Activated naive CD8-positive, alpha-beta T cell treated with anti-CD3 and anti-CD28 coated beads, Interleukin-2, amount 10 ng/mL, durations not matched to agents 7 days and 5 days (primary cell): ENCODE data around the gene C1orf122. TPM values are rescaled to one million over a fixed set of nuclear protein-coding genes. Genes with fewer than 3 reads are reported as not detected.

Source experiments
- ATAC-seq: fragments of 150-1000 bp; cut with Tn5 transposase; one replicate; pipeline ENCODE4 v1.10.0; 2021; ENCODE audit warnings: low read depth, moderate library complexity
- POLR2A ChIA-PET: fragments of 350-600 bp; sonication (Branson Sonifier 250); formaldehyde crosslinking; loops from one replicate; lab custom pipeline; 2021; ENCODE audit warnings: antibody characterized with exemption; lab: Charles Lee
- DNase-seq: peaks from one replicate; pipeline ENCODE4 v3.0.0; 2021
- H3K27ac Mint-ChIP-seq: one replicate; pipeline ENCODE4 v1.8.0; 2022; ENCODE audit warnings: mild to moderate bottlenecking, mixed read lengths
- H3K27me3 Mint-ChIP-seq: one replicate; pipeline ENCODE4 v1.8.0; 2022; ENCODE audit warnings: mild to moderate bottlenecking, moderate library complexity, mixed read lengths
- H3K36me3 Mint-ChIP-seq: one replicate; pipeline ENCODE4 v1.8.0; 2021; ENCODE audit warnings: mild to moderate bottlenecking, mixed read lengths
- H3K4me1 Mint-ChIP-seq: one replicate; pipeline ENCODE4 v1.8.0; 2021; ENCODE audit warnings: mixed read lengths
- H3K4me3 Mint-ChIP-seq: one replicate; pipeline ENCODE4 v1.8.0; 2022; ENCODE audit warnings: mild to moderate bottlenecking, moderate library complexity, mixed read lengths
- H3K9me3 Mint-ChIP-seq: one replicate; pipeline ENCODE4 v1.8.0; 2021; ENCODE audit warnings: mixed read lengths
- total RNA-seq, 2 experiments: library from RNA; stranded (reverse); gene quantifications; one replicate each; pipeline ENCODE4 v1.2.3, GENCODE V29; 2021

The C1orf122 gene
- total RNA-seq, 2 experiments from 2014 or later = 15.4 to 18.0 TPM

DNA sequence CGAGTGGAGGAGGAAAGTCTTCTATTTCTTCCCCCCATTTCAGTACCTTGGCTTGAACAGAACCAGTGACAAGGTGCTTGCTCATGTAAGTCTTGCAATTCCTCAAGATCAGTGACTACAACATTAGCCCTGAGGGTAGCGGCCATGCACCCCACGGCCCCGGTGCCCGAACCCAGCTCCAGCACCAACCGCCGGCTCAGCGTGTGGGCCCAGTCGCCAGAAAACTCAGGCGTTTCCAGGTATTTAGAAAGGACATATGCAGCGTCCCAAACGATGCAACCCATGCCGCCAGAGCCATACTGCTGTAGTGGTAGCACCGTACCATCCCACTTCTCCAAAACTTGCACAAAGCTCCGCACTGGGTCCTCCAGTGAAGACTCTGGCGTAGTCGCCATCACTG, 25.1 kb upstream of the C1orf122 start:
- DNase-seq (no peak), ATAC-seq (no peak)
- Mint-ChIP-seq H3K4me3 (no peak overlapping the region), H3K27me3 (peaks cover 25% of the 10 kb centered on the region), H3K27ac (no peak overlapping the region), H3K9me3 (no peaks in the 10 kb centered on the region), H3K4me1 (no peaks in the 10 kb centered on the region), H3K36me3 (no peaks in the 10 kb centered on the region)
- POLR2A ChIA-PET = no interaction called here

DNA sequence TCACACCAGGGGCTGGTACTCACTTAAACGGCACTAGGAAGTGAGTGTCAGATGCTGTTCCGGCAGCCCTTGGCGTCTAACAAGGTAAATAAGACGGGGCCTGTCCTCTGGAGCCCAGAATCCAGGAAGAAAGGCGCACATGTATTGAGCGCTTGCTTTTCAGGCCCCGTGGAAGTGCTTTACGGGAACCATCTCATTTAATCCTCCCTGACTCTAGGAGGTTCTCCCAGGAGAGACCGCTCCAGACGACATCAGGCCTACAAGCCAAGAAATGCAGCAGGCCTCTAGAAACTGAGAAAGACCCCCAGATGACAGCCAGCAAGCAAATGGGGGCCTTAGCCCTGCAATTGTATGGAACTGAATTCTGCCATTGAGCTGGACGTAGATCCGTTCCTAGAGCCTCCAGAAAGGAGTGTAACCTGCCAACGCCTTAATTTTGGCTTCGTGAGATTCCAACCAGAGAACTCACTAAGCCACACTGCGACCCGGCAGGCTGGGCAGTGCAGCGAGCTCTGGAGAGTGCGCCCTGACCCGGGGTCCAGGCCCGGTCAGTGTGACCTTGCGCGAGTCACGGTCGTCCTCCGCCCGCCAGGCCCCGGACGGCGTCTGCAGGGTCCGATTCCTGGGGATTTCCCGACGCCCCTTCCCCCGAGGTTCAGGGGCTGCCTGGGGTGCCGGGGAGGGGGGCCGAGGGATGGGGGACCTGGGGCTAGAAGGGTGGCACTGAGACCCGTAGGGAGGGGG, 14.5 kb upstream of the C1orf122 start:
- H3K4me1 Mint-ChIP-seq = peaks cover 9% of the 10 kb centered on the region
- H3K27me3 Mint-ChIP-seq = peaks cover 26% of the 10 kb centered on the region
- no peak overlapping the region for H3K4me3 Mint-ChIP-seq
- POLR2A ChIA-PET = no interaction called here
- H3K9me3 Mint-ChIP-seq = no peaks in the 10 kb centered on the region
- DNase-seq (no peak), ATAC-seq (no peak)
- H3K27ac Mint-ChIP-seq = no peak overlapping the region
- H3K36me3 Mint-ChIP-seq = no peaks in the 10 kb centered on the region

DNA sequence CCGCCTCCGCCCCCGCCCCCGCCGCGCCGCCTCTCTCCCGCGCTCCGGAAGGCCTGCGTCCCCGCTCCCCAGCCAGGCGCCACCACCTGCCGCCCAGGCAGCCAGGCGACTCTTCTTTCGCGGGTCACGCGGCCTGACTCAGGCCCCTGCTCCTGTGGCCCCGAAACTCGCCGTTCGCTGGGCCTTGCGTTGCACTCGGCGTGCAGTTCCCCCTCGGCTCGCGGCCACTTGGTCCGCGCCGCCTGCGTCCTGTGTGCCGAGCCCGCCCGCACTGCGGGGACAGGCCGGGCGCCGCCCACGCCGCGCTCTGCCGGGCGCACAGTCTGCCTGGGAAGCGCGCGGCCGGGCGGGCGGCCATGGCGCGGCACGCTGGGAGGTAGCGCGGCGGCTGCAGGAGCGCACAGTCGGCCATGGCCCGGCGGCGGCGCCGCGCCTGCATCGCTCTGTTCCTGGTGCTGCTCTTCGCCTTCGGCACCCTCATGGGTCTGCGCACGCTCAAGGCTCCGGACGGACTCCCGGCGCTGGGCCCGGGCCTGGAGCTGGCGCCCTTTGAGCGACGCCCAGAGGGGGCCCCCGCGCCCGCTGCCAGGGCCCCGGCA, 13.7 kb upstream of the C1orf122 start, which contains the start of gene MANEAL:
Gene MANEAL (plus strand): TSS at position 75 of the 599 bp plus-strand sequence. CDS start 336 bp downstream, at position 411.
- H3K27me3 Mint-ChIP-seq = peaks cover 26% of the 10 kb centered on the region
- H3K9me3 Mint-ChIP-seq = no peaks in the 10 kb centered on the region
- ATAC-seq (peak; percentile 80), DNase-seq (peak; percentile 57)
- H3K27ac Mint-ChIP-seq = no peak within 1 kb of the TSS
- H3K4me1 Mint-ChIP-seq = peaks cover 9% of the 10 kb centered on the region
- H3K4me3 Mint-ChIP-seq = peak within 1 kb of the TSS; percentile 60
- H3K36me3 Mint-ChIP-seq = no peaks in the 10 kb centered on the region
- POLR2A ChIA-PET = interaction anchor here (0.6 kb wide), 1 partner anchor 92 kb away, joined by 6 read pairs; no protein-coding TSS in a partner anchor

DNA sequence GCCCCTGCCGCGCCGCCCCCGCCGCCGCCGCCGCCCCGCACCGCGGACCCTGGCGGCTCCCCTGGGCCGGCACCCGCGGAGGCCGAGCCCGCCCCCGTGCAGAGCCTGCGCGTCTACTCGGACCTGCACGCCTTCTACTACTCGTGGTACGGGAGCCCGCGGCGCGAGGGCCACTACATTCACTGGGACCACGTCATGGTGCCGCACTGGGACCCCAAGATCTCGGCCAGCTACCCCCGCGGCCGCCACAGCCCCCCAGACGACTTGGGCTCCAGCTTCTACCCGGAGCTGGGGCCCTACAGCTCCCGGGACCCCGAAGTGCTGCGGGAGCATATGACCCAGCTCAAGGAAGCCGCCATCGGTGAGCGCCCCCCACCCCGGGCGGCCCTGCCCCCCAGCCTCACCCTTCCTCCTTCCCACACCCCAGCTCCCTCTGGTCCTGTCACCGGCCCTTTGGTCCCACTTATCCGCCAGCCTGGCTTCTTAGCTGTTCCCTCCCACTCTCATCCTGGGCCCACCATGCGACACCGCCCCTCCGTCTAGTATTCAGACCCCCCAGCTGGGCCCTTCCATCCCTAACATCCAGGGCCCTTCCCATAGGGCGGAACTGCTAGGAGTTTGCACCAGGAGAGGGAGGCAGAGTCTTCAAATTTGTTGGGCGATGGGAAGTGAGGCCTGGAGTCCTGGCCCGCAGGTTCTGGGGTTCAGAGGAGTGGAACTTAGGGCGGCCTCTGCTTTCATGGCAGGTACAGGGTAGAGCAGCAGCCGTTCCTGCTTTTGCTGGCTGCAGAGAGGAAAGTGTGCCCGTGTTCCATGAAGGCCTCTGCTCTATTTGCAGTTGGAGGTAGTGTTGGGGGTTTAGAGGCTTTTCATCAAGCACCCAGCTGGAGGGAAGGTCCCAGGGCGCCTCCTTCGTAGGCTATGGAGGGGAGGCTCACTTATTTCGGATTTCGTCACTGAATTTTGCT, 12.9 kb upstream of the C1orf122 start:
- peak overlapping the region; percentile 60 for H3K4me3 Mint-ChIP-seq
- H3K27me3 Mint-ChIP-seq = peaks cover 26% of the 10 kb centered on the region
- ATAC-seq (peak; percentile 23), DNase-seq (no peak)
- no peaks in the 10 kb centered on the region for H3K36me3 Mint-ChIP-seq
- POLR2A ChIA-PET = interaction anchor here (0.6 kb wide), 1 partner anchor 93 kb away, joined by 6 read pairs; no protein-coding TSS in a partner anchor
- H3K27ac Mint-ChIP-seq = no peak overlapping the region
- H3K9me3 Mint-ChIP-seq = no peaks in the 10 kb centered on the region
- H3K4me1 Mint-ChIP-seq = peaks cover 9% of the 10 kb centered on the region

DNA sequence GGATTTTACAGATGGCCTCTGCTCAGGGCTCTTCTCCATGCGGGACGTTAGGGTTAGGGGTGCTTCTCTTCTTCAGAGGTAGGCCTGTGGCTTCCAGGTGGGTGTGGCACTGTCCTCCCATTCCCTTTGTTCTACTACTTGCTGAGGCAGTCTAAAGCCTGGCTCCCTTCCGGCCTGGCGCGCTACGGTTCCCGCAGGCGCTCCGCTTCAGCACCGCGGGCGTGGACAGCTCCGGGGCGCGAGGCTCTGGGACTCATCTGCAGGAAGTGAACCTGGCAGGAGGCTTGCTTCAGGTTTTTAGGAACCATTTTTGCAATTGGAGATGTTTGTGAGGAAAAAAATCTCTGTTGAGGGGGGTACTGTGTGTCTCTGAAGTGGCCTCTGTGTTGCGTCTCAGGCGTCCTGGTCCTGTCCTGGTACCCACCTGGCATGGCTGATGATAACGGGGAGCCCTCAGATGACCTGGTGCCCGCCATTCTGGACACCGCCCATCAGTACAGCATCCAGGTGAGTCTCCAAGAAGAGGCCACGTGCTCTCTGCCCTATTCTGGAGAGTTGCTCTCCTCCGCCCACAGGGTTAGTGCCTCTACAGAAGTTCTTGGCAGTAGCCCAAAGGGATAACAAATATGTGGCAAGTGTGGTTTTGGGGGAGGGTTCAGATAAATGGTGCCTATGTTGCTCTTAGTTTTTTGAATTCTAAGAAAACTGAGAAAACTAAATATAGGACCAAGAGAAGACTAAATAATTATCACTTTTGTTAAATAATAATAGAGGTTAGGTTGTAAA, 12.1 kb upstream of the C1orf122 start:
- Mint-ChIP-seq H3K27me3 (peaks cover 26% of the 10 kb centered on the region), H3K36me3 (no peaks in the 10 kb centered on the region), H3K4me3 (peak overlapping the region; percentile 51), H3K27ac (no peak overlapping the region), H3K9me3 (no peaks in the 10 kb centered on the region), H3K4me1 (peaks cover 9% of the 10 kb centered on the region)
- DNase-seq (peak; percentile 80), ATAC-seq (no peak)
- POLR2A ChIA-PET = no interaction called here

DNA sequence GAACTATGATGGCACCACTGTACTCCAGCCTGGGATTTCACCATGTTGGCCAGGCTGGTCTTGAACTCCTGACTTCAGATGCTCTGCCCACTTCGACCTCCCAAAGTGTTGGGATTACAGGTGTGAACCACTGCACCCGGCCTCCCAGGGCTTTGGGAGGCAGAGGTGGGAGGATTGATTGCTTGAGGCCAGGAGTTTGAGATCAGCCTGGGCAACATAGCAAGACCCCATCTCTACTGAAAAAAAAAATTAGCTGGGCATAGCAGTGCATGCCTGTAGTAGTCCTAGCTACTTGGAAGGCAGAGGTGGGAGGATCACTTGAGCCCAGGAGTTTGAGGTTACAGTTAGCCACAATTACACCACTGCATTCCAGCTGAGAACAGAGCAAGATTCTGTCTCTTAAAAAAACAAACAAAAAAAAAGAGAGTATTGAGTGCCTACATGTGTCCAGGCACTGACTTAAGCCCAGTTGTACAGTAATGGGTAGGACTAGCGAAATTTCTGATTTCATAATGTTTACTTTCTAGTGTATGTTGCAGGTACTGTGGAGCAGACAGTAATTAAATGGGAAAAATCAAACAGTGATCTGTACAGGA, 9.7 kb upstream of the C1orf122 start:
- no peak overlapping the region for H3K4me3 Mint-ChIP-seq
- peaks cover 16% of the 10 kb centered on the region for H3K27me3 Mint-ChIP-seq
- ATAC-seq (no peak), DNase-seq (no peak)
- POLR2A ChIA-PET = interaction anchor here (0.6 kb wide), 1 partner anchor 209 kb away, joined by 5 read pairs; no protein-coding TSS in a partner anchor
- H3K9me3 Mint-ChIP-seq = no peaks in the 10 kb centered on the region
- peaks cover 8% of the 10 kb centered on the region for H3K36me3 Mint-ChIP-seq
- peaks cover 9% of the 10 kb centered on the region for H3K4me1 Mint-ChIP-seq
- H3K27ac Mint-ChIP-seq = no peak overlapping the region

DNA sequence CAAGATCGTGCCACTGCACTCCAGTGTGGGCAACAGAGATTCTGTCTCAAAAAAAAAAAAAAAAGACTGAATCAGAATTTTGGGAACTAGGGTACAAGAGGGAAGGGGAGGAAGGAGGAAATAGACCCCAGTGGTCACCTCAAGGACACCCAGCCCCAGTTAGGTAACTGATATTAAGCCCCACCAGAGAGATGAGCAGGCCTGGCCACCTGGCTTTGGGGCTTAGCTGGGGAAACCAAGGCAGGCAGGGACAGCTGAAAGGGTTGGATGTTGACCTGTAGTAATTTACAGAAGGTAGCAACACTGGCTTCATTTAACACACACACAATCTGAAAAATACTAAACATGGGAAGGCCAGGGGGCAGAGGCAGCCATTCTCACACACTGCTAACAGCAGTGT, 5.2 kb upstream of the C1orf122 start:
- H3K4me1 Mint-ChIP-seq = peaks cover 10% of the 10 kb centered on the region
- POLR2A ChIA-PET = no interaction called here

GRCh38 chr1:37807220-37807554, 403 bp upstream of the C1orf122 start:
- peak overlapping the region; percentile 86 for H3K4me3 Mint-ChIP-seq
- DNase-seq = no peak
- H3K27ac Mint-ChIP-seq = peak overlapping the region; percentile 80
- peaks cover 24% of the 10 kb centered on the region for H3K4me1 Mint-ChIP-seq
- no peaks in the 10 kb centered on the region for H3K27me3 Mint-ChIP-seq
- ATAC-seq = no peak
- H3K36me3 Mint-ChIP-seq = peaks cover 27% of the 10 kb centered on the region
- no peaks in the 10 kb centered on the region for H3K9me3 Mint-ChIP-seq
- POLR2A ChIA-PET = interaction anchor here (0.6 to 2.8 kb wide), 11 partner anchors 14 to 1046 kb away, joined by 3 to 34 read pairs (median 5); partner anchors contain the start of genes CDCA8, GNL2, INPP5B and MTF1

More for the DNA sequence above, 5.2 kb upstream of the C1orf122 start:
- Mint-ChIP-seq H3K36me3 (peaks cover 27% of the 10 kb centered on the region), H3K9me3 (no peaks in the 10 kb centered on the region), H3K27ac (no peak overlapping the region), H3K27me3 (no peaks in the 10 kb centered on the region), H3K4me3 (no peak overlapping the region)
- ATAC-seq = no peak
- no peak for DNase-seq

DNA sequence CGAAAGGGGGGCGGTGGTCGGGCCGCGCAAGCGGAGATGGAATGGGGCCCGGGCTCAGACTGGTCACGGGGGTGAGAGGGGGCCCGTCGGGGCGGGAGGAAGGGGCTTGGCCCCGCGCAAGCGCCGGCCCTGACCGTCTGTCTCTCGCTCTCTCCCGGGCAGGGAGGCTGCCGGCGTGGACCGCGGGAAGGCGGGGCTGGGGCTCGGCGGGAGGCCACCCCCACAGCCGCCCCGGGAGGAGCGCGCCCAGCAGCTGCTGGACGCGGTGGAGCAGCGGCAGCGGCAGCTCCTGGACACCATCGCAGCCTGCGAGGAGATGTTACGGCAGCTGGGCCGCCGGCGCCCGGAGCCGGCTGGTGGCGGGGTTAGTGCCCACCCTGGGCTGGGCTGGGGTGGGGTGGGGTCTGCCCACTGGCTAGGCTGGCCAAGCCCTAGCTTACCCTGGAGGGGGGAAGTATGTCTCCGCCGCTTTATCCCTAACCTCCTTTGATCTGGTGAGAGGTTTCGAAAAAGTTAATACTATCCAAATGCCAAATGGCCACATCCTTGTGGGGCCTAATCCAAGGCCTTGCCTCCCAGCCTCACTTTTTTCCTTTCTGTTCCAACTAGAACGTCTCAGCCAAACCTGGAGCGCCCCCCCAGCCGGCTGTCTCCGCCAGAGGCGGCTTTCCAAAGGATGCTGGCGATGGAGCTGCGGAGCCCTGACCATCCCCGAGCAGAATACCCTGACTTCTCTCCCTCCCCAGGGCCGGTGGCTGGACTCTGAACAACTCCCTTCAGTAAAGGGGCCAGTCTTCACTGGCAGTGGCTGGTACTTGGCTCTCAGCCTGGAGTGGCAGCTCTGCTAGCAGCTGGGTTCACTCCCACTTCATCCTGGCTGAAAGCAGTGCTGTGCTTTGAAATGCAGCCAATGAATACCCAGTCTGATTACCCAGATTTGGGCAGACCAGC, 1.1 kb downstream of the C1orf122 start:
- Mint-ChIP-seq H3K9me3 (no peaks in the 10 kb centered on the region), H3K27me3 (no peaks in the 10 kb centered on the region), H3K27ac (peak overlapping the region; percentile 98), H3K4me1 (peaks cover 24% of the 10 kb centered on the region), H3K4me3 (peak overlapping the region; percentile 97), H3K36me3 (peaks cover 17% of the 10 kb centered on the region)
- DNase-seq = peak; percentile 70
- ATAC-seq = peak; percentile 46
- POLR2A ChIA-PET = interaction anchor here (0.6 to 2.8 kb wide), 17 partner anchors 8 to 333 kb away, joined by 3 to 34 read pairs (median 5); partner anchors contain the start of genes CDCA8, GNL2, INPP5B and MTF1

GRCh38 chr1:37809942-37810341, 2.4 kb downstream of the C1orf122 start:
- Mint-ChIP-seq H3K36me3 (peaks cover 7% of the 10 kb centered on the region), H3K9me3 (no peaks in the 10 kb centered on the region), H3K27me3 (no peaks in the 10 kb centered on the region), H3K4me3 (no peak overlapping the region), H3K27ac (peak overlapping the region; percentile 16), H3K4me1 (peaks cover 24% of the 10 kb centered on the region)
- DNase-seq (no peak), ATAC-seq (no peak)
- POLR2A ChIA-PET = no interaction called here

- ATAC-seq (no peak), DNase-seq (peak; percentile 74)
- no peaks in the 10 kb centered on the region for H3K27me3 Mint-ChIP-seq
- no peaks in the 10 kb centered on the region for H3K9me3 Mint-ChIP-seq
- POLR2A ChIA-PET = no interaction called here
- H3K4me1 Mint-ChIP-seq = peaks cover 21% of the 10 kb centered on the region
- H3K4me3 Mint-ChIP-seq = no peak overlapping the region
- H3K27ac Mint-ChIP-seq = no peak overlapping the region
- H3K36me3 Mint-ChIP-seq = peaks cover 6% of the 10 kb centered on the region
These were observed 3.6 kb downstream of the C1orf122 start for GRCh38 chr1:37811027-37811655.
